PC-9 (cell line): ENCODE results near the gene SCCPDH.
"Not testable (repeated sequence)": the region's sequence is repeated elsewhere in the genome, so short reads cannot be mapped to it uniquely, and the experiment has no call there.

Source experiments
- EZH2 ChIP-seq: fragments of 200-600 bp; sonication (generic); IDR thresholded peaks from 2 replicates; pipeline ENCODE4 v1.8.0; 2017; ENCODE audit warnings: antibody characterized with exemption, low read depth
- TF ChIP-seq, protein P1 (sequence below): fragments of 200-600 bp; sonication (generic); conservative IDR thresholded peaks from 2 replicates; pipeline ENCODE4 v1.6.1; 2017; ENCODE audit warnings: mixed run types, antibody characterized with exemption, mild to moderate bottlenecking, moderate library complexity

DNA sequence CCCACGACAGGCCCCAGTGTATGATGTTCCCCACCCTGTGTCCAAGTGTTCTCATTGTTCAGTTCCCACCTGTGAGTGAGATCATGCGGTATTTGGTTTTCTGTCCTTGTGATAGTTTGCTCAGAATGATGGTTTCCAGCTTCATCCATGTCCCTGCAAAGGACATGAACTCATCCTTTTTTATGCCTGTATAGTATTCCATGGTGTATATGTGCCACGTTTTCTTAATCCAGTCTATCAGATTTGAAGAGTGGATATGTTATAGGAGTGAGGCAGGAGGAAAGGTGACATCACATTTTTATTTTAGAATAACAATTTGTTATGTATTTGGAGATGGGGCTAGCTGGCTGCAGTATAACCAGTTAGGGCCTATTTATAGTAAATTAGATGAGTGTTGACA, 7.7 kb downstream of the SCCPDH start:
- TF ChIP-seq, protein P1, sequence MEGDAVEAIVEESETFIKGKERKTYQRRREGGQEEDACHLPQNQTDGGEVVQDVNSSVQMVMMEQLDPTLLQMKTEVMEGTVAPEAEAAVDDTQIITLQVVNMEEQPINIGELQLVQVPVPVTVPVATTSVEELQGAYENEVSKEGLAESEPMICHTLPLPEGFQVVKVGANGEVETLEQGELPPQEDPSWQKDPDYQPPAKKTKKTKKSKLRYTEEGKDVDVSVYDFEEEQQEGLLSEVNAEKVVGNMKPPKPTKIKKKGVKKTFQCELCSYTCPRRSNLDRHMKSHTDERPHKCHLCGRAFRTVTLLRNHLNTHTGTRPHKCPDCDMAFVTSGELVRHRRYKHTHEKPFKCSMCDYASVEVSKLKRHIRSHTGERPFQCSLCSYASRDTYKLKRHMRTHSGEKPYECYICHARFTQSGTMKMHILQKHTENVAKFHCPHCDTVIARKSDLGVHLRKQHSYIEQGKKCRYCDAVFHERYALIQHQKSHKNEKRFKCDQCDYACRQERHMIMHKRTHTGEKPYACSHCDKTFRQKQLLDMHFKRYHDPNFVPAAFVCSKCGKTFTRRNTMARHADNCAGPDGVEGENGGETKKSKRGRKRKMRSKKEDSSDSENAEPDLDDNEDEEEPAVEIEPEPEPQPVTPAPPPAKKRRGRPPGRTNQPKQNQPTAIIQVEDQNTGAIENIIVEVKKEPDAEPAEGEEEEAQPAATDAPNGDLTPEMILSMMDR, result not testable (repeated sequence)
- not testable (repeated sequence) for TF ChIP-seq EZH2
